Limb (tissue), 2 donors: Measurements from ENCODE around the gene KRTAP21-1.
"Not testable (repeated sequence)": the region's sequence is repeated elsewhere in the genome, so short reads cannot be mapped to it uniquely, and the experiment has no call there.

Experiments used
- DNase-seq, 2 donors: peaks; one replicate each; pipeline ENCODE4 v3.0.0-alpha.2; 2016; ENCODE audit errors: extremely low spot score in 2 of 2

KRTAP21-1 gene

GRCh38 chr21:30755328-30755727 is at the start of gene KRTAP21-1:
Gene KRTAP21-1, minus strand, starts transcription at chr21:30755428. Its CDS starts 50 bp downstream, at chr21:30755378.
- not testable (repeated sequence) for DNase-seq

GRCh38 chr21:30800605-30801004 is 45.4 kb upstream of the KRTAP21-1 start:
- DNase-seq: no peak

GRCh38 chr21:30793581-30794314 is 38.5 kb upstream of the KRTAP21-1 start:
- DNase-seq: no peak

GRCh38 chr21:30779249-30779648 is 24.0 kb upstream of the KRTAP21-1 start:
- no peak for DNase-seq

- DNase-seq: no peak
These were observed 14.7 kb upstream of the KRTAP21-1 start for GRCh38 chr21:30769724-30770431.

- no peak for DNase-seq
These were observed 5.5 kb upstream of the KRTAP21-1 start for GRCh38 chr21:30760776-30761175.

- DNase-seq: peak in 1 of 2 donors; percentile 25
These were observed 3.1 kb upstream of the KRTAP21-1 start for GRCh38 chr21:30758306-30758705.

GRCh38 chr21:30747159-30747558 is 8.1 kb downstream of the KRTAP21-1 start, which contains the start of gene KRTAP21-2:
Gene KRTAP21-2, minus strand, starts transcription at chr21:30747259. Its CDS starts 57 bp downstream, at chr21:30747202.
- DNase-seq: no peak

- no peak for DNase-seq
These were observed 14.8 kb downstream of the KRTAP21-1 start for GRCh38 chr21:30740462-30740861.

GRCh38 chr21:30733026-30733425 is 22.2 kb downstream of the KRTAP21-1 start:
- no peak for DNase-seq

- no peak for DNase-seq
These were observed 28.5 kb downstream of the KRTAP21-1 start for GRCh38 chr21:30726726-30727125.

GRCh38 chr21:30719401-30719800 is 35.8 kb downstream of the KRTAP21-1 start:
- no peak for DNase-seq

GRCh38 chr21:30718239-30718909 is 36.9 kb downstream of the KRTAP21-1 start, which contains the start of gene KRTAP21-3:
Gene KRTAP21-3, minus strand, starts transcription at chr21:30718777. Its CDS starts 18 bp downstream, at chr21:30718759.
- no peak for DNase-seq

GRCh38 chr21:30717105-30717504 is 38.1 kb downstream of the KRTAP21-1 start:
- no peak for DNase-seq

- DNase-seq: no peak
These were observed 40.3 kb downstream of the KRTAP21-1 start for GRCh38 chr21:30714946-30715345.

- no peak for DNase-seq
These were observed 40.8 kb downstream of the KRTAP21-1 start for GRCh38 chr21:30714456-30714855.

GRCh38 chr21:30713766-30714165 is 41.5 kb downstream of the KRTAP21-1 start:
- no peak for DNase-seq

GRCh38 chr21:30710499-30710898 is 44.7 kb downstream of the KRTAP21-1 start:
- no peak for DNase-seq

GRCh38 chr21:30707409-30707808 is 47.8 kb downstream of the KRTAP21-1 start:
- DNase-seq: no peak
